Naive thymus-derived CD8-positive, alpha-beta T cell (primary cell): Measurements from ENCODE around the gene GSG1. TPM values are rescaled to one million over a fixed set of nuclear protein-coding genes. Genes with fewer than 3 reads are reported as not detected.

Experiments used
- ATAC-seq, 2 donors: fragments of 150-1000 bp; cut with Tn5 transposase in 1 of 2; sonication (Bioruptor Pico), chemical (Tn5 transposase) in 1 of 2; 1 replicate in 1 of 2; 2 replicates in 1 of 2; pipeline ENCODE4 v1.10.0; 2021; ENCODE audit warnings: mild to moderate bottlenecking in 2 of 2, moderate library complexity in 2 of 2
- POLR2A ChIA-PET: fragments of 350-600 bp; sonication (Branson Sonifier 250); formaldehyde crosslinking; loops from one replicate; lab custom pipeline; 2021; ENCODE audit warnings: antibody characterized with exemption; lab: Charles Lee
- DNase-seq, 10 donors: peaks; one replicate each; pipeline versions ENCODE4 v3.0.0 to v3.0.0-alpha.2; 2020 to 2022
- H3K27ac Mint-ChIP-seq, 10 donors: one replicate each; pipeline ENCODE4 v1.8.0; 2020 to 2022; ENCODE audit warnings: mild to moderate bottlenecking in 10 of 10, mixed read lengths in 10 of 10, moderate library complexity in 4 of 10, inconsistent platforms in 1 of 10
- H3K27me3 Mint-ChIP-seq, 5 donors: one replicate each; pipeline ENCODE4 v1.8.0; 2021 to 2022; ENCODE audit warnings: mixed read lengths in 5 of 5
- H3K36me3 Mint-ChIP-seq, 3 donors: one replicate each; pipeline ENCODE4 v1.8.0; 2020 to 2022; ENCODE audit warnings: mixed read lengths in 3 of 3, mild to moderate bottlenecking in 2 of 3, inconsistent platforms in 1 of 3
- H3K4me1 Mint-ChIP-seq, 4 donors: one replicate each; pipeline ENCODE4 v1.8.0; 2021 to 2022; ENCODE audit warnings: mixed read lengths in 4 of 4
- H3K4me3 Mint-ChIP-seq, 10 donors: one replicate each; pipeline ENCODE4 v1.8.0; 2020 to 2022; ENCODE audit warnings: mild to moderate bottlenecking in 10 of 10, mixed read lengths in 10 of 10, moderate library complexity in 6 of 10, inconsistent platforms in 1 of 10
- H3K9me3 Mint-ChIP-seq, 9 donors: one replicate each; pipeline ENCODE4 v1.8.0; 2020 to 2022; ENCODE audit warnings: mixed read lengths in 9 of 9, mild to moderate bottlenecking in 3 of 9, inconsistent platforms in 1 of 9, moderate library complexity in 1 of 9
- polyA plus RNA-seq, 3 donors: library from polyadenylated mRNA; unstranded; fragments of 300-500 nt; fragmentation: Illumina TruSeq; gene quantifications; one replicate each; pipeline ENCODE4 v1.2.3, GENCODE V29; 2021
- total RNA-seq, 8 experiments: library from RNA in 2 of 8; stranded (reverse) in 2 of 8; gene quantifications; one replicate each; pipeline ENCODE4 v1.2.3 and lab custom pipeline; 2021 to 2026

GSG1 gene
- total and polyA plus RNA-seq, 5 experiments from 2014 or later: 0.21 TPM; not detected in 4

DNA sequence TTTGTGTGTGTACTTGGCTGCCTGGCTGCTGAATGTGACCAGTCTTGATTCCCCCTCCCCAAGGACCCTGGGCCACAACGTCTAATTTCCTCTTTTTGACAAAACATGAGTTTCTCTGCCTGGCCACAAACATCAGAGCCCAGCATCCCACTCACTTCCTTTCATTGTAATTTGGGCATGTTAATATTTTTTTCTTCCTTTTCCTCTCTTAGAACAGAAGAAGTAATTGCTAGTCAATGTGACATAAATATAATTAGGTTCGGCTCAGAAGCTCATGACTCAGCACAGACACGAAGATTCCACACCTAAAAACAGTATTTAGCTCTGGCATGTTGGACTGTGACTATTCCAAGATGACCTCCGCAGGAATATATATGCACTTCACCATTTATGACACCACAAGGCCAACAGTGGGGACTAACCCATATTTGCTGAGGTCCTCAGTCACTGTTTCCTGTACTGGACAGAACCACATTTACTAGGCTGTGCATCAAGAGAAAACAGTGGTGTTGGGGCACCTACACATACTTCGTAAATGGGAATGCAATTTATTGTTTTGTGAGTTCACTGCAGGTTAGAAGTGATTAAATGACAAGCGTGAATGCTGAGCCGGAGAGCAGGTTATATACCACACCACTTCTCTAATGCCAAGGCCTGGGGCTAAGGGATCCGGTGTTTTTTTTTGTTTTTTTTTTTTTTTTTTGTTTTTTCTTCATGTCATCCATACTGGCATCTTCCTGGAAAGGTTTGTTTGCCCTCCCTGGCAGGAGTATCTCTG is 4.2 kb downstream of the GSG1 start:
- no peaks in the 10 kb centered on the region for H3K36me3 Mint-ChIP-seq
- H3K4me1 Mint-ChIP-seq: peaks cover 19 to 62% (median 46%) of the 10 kb centered on the region in 4 donors
- H3K9me3 Mint-ChIP-seq: no peaks in the 10 kb centered on the region
- no peaks in the 10 kb centered on the region for H3K27me3 Mint-ChIP-seq
- ATAC-seq (no peak), DNase-seq (no peak)
- H3K4me3 Mint-ChIP-seq: peak overlapping the region in 8 of 10 donors; percentile 33 to 67 (median 52)
- peak overlapping the region; percentile 25 to 98 (median 92) for H3K27ac Mint-ChIP-seq
- POLR2A ChIA-PET: interaction anchor here (0.6 to 0.9 kb wide), 4 partner anchors 54 to 167 kb away, joined by 3 read pairs; no protein-coding TSS in a partner anchor

- H3K4me3 Mint-ChIP-seq: peak overlapping the region in 8 of 10 donors; percentile 3 to 79 (median 52)
- H3K27me3 Mint-ChIP-seq: no peaks in the 10 kb centered on the region
- POLR2A ChIA-PET: interaction anchor here (1.0 to 2.5 kb wide), 2 partner anchors 115 to 117 kb away, joined by 3 to 8 read pairs; no protein-coding TSS in a partner anchor
- no peak for DNase-seq
- H3K4me1 Mint-ChIP-seq: peaks cover 14 to 51% (median 44%) of the 10 kb centered on the region in 4 donors
- no peaks in the 10 kb centered on the region for H3K36me3 Mint-ChIP-seq
- no peaks in the 10 kb centered on the region for H3K9me3 Mint-ChIP-seq
- H3K27ac Mint-ChIP-seq: peak overlapping the region in 9 of 10 donors; percentile 35 to 98 (median 91)
- ATAC-seq: no peak
Observed at GRCh38 chr12:13097491-13098011, 5.9 kb downstream of the GSG1 start.

GRCh38 chr12:13095266-13095995 is 8.0 kb downstream of the GSG1 start:
- DNase-seq (no peak), ATAC-seq (no peak)
- Mint-ChIP-seq H3K9me3 (no peaks in the 10 kb centered on the region), H3K4me3 (no peak overlapping the region), H3K36me3 (no peaks in the 10 kb centered on the region), H3K27ac (peak overlapping the region in 1 of 10 donors; percentile 20), H3K27me3 (no peaks in the 10 kb centered on the region), H3K4me1 (peaks cover 9 to 35% (median 27%) of the 10 kb centered on the region in 4 donors)
- POLR2A ChIA-PET: interaction anchor here (0.7 to 2.5 kb wide), 2 partner anchors 117 to 269 kb away, joined by 4 to 8 read pairs; no protein-coding TSS in a partner anchor

GRCh38 chr12:13094367-13094766 is 9.1 kb downstream of the GSG1 start:
- Mint-ChIP-seq H3K27me3 (no peaks in the 10 kb centered on the region), H3K9me3 (no peaks in the 10 kb centered on the region), H3K36me3 (no peaks in the 10 kb centered on the region), H3K4me1 (peaks cover 9 to 24% (median 18%) of the 10 kb centered on the region in 4 donors), H3K27ac (no peak overlapping the region), H3K4me3 (no peak overlapping the region)
- POLR2A ChIA-PET: no interaction called here
- DNase-seq (no peak), ATAC-seq (no peak)

DNA sequence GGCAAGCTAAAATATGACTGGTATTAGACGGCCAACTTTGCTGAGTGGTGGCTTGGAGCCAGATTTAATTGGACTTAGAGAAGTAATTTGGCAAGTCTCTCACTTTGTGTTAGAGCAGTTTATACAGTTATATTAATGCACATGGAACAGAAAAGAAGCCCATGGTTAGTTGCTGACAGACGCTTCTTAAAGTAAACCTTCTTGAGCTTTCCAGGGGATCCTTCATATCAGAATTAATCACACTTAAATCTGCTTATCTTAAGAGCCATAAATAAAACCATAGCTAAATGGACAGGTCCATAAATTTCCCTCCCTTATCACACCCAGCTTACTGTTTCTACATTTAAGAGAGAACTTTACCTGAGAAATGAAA is 9.6 kb downstream of the GSG1 start:
- Mint-ChIP-seq H3K36me3 (no peaks in the 10 kb centered on the region), H3K4me1 (peaks cover 6 to 19% (median 12%) of the 10 kb centered on the region in 4 donors), H3K27ac (no peak overlapping the region), H3K4me3 (no peak overlapping the region), H3K9me3 (no peaks in the 10 kb centered on the region), H3K27me3 (no peaks in the 10 kb centered on the region)
- ATAC-seq: no peak
- no peak for DNase-seq
- POLR2A ChIA-PET: no interaction called here

- POLR2A ChIA-PET: interaction anchor here (0.7 kb wide), 1 partner anchor 11 kb away, joined by 3 read pairs; no protein-coding TSS in a partner anchor
- Mint-ChIP-seq H3K9me3 (no peaks in the 10 kb centered on the region), H3K27me3 (no peaks in the 10 kb centered on the region), H3K27ac (no peak overlapping the region), H3K4me3 (no peak overlapping the region), H3K4me1 (peaks cover 3 to 14% (median 7%) of the 10 kb centered on the region in 4 donors), H3K36me3 (no peaks in the 10 kb centered on the region)
- no peak for DNase-seq
- ATAC-seq: no peak
Observed at GRCh38 chr12:13093191-13093847, 10.1 kb downstream of the GSG1 start.

- DNase-seq (no peak), ATAC-seq (no peak)
- Mint-ChIP-seq H3K4me3 (no peak overlapping the region), H3K27ac (peak overlapping the region in 1 of 10 donors; percentile 51), H3K9me3 (no peaks in the 10 kb centered on the region), H3K27me3 (no peaks in the 10 kb centered on the region), H3K36me3 (no peaks in the 10 kb centered on the region), H3K4me1 (no peaks in the 10 kb centered on the region)
- POLR2A ChIA-PET: no interaction called here
Observed at GRCh38 chr12:13091832-13092231, 11.6 kb downstream of the GSG1 start.

GRCh38 chr12:13090054-13090453 is 13.4 kb downstream of the GSG1 start:
- POLR2A ChIA-PET: no interaction called here
- ATAC-seq (no peak), DNase-seq (no peak)
- H3K4me1 Mint-ChIP-seq: no peaks in the 10 kb centered on the region
- H3K27ac Mint-ChIP-seq: peak overlapping the region in 1 of 10 donors; percentile 70
- H3K27me3 Mint-ChIP-seq: no peaks in the 10 kb centered on the region
- H3K36me3 Mint-ChIP-seq: no peaks in the 10 kb centered on the region
- no peaks in the 10 kb centered on the region for H3K9me3 Mint-ChIP-seq
- H3K4me3 Mint-ChIP-seq: no peak overlapping the region

DNA sequence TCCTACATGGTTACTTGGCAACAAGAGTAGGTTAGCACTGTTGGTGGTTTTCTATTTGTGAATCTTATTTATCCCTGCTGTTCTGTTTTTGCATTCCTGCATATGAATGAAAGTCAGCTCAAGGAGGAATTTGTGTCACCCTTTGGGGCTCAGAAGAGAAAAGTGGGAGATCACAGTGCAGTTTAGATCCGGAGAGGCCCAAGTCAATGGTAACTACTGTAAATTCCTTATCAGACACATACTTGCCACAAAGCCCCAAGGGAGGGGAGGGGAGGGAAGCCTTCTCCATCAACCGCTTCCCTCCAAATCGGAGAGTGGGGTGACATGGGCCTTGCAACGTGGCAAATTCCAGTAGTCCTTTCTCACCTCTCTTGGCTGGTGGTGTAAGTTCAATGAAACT is 15.0 kb downstream of the GSG1 start:
- Mint-ChIP-seq H3K27ac (no peak overlapping the region), H3K9me3 (no peaks in the 10 kb centered on the region), H3K4me3 (no peak overlapping the region), H3K4me1 (no peaks in the 10 kb centered on the region), H3K27me3 (no peaks in the 10 kb centered on the region), H3K36me3 (peaks cover 0 to 9% (median 3%) of the 10 kb centered on the region in 3 donors)
- no peak for ATAC-seq
- POLR2A ChIA-PET: no interaction called here
- no peak for DNase-seq

DNA sequence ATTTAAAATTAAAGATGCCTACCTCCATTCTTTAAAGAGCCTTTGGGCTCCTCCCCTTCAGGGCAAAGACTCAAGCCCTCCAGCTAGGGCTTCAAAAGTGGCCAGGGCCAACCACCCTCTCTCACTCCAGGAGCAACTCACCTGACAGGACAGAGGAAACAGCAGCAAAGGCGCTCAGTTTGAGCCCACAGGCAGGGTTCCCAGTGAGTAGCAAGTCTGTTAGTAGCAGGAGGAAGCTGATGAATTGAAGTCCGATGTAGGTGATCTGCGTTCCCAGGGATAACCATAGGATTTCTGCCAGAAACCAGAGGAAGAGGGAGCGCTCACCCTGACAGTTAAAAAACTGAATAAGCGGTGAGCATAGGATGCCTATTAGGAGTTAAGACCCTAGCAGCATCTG is 15.7 kb downstream of the GSG1 start:
- DNase-seq (no peak), ATAC-seq (no peak)
- Mint-ChIP-seq H3K27ac (no peak overlapping the region), H3K4me3 (no peak overlapping the region), H3K4me1 (no peaks in the 10 kb centered on the region), H3K9me3 (no peaks in the 10 kb centered on the region), H3K27me3 (no peaks in the 10 kb centered on the region), H3K36me3 (peaks cover 0 to 11% (median 3%) of the 10 kb centered on the region in 3 donors)
- POLR2A ChIA-PET: no interaction called here

DNA sequence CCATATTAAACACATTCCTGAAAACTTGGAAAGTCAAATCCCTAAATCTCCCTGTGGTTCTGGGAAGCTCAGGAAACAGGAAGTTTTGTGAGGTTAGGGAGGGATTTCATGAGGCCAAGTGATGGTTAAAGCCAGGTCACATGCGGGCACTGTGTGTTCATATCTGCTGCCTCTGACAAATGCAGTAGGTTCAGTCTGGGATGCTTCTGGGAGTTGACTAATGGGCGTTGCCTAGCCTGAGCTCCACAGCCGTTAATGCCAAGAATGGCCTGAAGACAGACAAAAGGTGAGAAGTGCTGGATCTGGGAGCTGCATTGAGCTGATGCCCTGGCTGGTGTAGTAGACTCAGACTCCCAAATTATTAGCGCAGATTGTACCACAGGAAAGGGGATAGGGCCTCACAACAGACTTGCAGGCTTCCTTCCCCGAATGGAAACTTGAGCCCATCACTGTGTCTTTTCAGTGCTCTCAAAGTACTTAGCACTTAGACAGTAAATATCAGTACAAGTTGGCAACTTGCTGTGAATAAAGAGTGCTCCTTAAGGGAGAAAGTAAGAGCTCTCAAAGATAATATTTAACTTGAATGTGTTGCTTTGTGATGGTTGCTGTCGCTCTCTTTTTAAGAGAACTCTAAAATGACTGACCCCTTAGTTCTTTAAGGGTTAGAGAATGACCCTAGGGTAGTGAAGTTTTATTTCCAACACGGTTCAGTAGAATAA is 17.3 kb downstream of the GSG1 start:
- no peaks in the 10 kb centered on the region for H3K4me1 Mint-ChIP-seq
- DNase-seq (no peak), ATAC-seq (no peak)
- H3K4me3 Mint-ChIP-seq: no peak overlapping the region
- no peaks in the 10 kb centered on the region for H3K27me3 Mint-ChIP-seq
- H3K9me3 Mint-ChIP-seq: no peaks in the 10 kb centered on the region
- peaks cover 4 to 12% (median 7%) of the 10 kb centered on the region in 3 donors for H3K36me3 Mint-ChIP-seq
- POLR2A ChIA-PET: no interaction called here
- peak overlapping the region in 1 of 10 donors; percentile 21 for H3K27ac Mint-ChIP-seq
